ENCODE data around the gene PAOX. TPM values are rescaled to one million over a fixed set of nuclear protein-coding genes. Genes with fewer than 3 reads are reported as not detected.
A peak's percentile ranks its signal among the peaks of the same experiment; 100 is the strongest.

PAOX gene
- total and polyA plus RNA-seq, 9 of the 15 experiments (the other 6 are each of a cell fraction or from before 2014, with no cell fraction given), result 0.80 to 6.4 (median 2.6) TPM

DNA sequence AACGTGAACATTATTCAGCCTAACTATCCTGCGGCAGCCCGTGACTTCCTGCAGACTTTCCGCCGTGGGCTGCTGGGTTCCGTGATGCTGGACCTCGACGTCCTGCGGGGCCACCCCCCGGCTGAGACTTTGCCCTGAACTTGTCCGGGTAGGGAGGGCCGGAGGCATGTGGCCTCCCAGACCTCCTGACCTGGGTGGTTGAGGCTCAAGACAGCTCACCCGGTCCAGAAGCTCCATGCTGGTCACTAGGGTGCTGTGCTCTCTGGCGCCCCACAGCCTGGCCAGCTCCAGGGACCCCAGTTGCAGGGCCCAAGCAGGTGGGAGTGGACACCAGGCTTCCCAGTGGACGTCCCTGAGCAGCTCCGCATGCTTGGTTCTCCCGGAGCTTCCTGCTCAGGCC, 41.0 kb downstream of the PAOX start:
- Histone ChIP-seq H3K9me1 (ENCODE audit: control insufficient read depth, insufficient read depth, low read length) (no peaks in the 10 kb centered on the region), H3K9ac (ENCODE audit: insufficient read depth in 1 of 2, low read depth in 2 of 2, low read length in 2 of 2) (no peak overlapping the region), H3K4me2 (ENCODE audit: insufficient read depth, low read length) (no peak overlapping the region), H3K27ac (ENCODE audit: extremely low read depth, low read depth, low read length) (no peak overlapping the region), H3K9me3 (replicated peaks; ENCODE audit: control insufficient read depth, insufficient read depth, low read depth, low read length) (no peaks in the 10 kb centered on the region), H3K27me3 (ENCODE audit: control insufficient read depth in 2 of 2, insufficient read depth in 2 of 2, low read length in 2 of 2) (no peaks in the 10 kb centered on the region), H2AFZ (ENCODE audit: low read depth, low read length) (no peak overlapping the region), H4K20me1 (replicated peaks; ENCODE audit: control insufficient read depth, insufficient read depth, low read length) (no peaks in the 10 kb centered on the region), H3K4me3 (no peak overlapping the region), H3K36me3 (ENCODE audit: control insufficient read depth, insufficient read depth, low read length) (no peaks in the 10 kb centered on the region), H3K4me1 (replicated peaks in 1 of 2; ENCODE audit: control insufficient read depth in 2 of 2, insufficient read depth in 2 of 2, low read length in 2 of 2) (no peaks in the 10 kb centered on the region), H3K79me2 (ENCODE audit: control insufficient read depth, insufficient read depth, low read length) (no peaks in the 10 kb centered on the region)
- CTCF ChIA-PET (ENCODE audit: low intra/inter-chr PET ratio), result no interaction called here
- intact Hi-C loops (cut with micrococcal nuclease) (no loop called here), in situ Hi-C loops (cut with MboI) (no loop called here)
- no peak for FAIRE-seq
- no peak for ATAC-seq
- no peak for TF ChIP-seq DMBX1 (CRISPR knock-in tag; IDR thresholded peaks at IDR 0.05; ENCODE audit: borderline replicate concordance)
- TF ChIP-seq, protein P1, sequence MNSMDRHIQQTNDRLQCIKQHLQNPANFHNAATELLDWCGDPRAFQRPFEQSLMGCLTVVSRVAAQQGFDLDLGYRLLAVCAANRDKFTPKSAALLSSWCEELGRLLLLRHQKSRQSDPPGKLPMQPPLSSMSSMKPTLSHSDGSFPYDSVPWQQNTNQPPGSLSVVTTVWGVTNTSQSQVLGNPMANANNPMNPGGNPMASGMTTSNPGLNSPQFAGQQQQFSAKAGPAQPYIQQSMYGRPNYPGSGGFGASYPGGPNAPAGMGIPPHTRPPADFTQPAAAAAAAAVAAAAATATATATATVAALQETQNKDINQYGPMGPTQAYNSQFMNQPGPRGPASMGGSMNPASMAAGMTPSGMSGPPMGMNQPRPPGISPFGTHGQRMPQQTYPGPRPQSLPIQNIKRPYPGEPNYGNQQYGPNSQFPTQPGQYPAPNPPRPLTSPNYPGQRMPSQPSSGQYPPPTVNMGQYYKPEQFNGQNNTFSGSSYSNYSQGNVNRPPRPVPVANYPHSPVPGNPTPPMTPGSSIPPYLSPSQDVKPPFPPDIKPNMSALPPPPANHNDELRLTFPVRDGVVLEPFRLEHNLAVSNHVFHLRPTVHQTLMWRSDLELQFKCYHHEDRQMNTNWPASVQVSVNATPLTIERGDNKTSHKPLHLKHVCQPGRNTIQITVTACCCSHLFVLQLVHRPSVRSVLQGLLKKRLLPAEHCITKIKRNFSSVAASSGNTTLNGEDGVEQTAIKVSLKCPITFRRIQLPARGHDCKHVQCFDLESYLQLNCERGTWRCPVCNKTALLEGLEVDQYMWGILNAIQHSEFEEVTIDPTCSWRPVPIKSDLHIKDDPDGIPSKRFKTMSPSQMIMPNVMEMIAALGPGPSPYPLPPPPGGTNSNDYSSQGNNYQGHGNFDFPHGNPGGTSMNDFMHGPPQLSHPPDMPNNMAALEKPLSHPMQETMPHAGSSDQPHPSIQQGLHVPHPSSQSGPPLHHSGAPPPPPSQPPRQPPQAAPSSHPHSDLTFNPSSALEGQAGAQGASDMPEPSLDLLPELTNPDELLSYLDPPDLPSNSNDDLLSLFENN (IDR thresholded peaks at IDR 0.05; ENCODE audit: low read depth in 2 of 2, low read length in 2 of 2), result no peak
- no peak for TF ChIP-seq ZFPM2 (CRISPR knock-in tag; IDR thresholded peaks at IDR 0.05)
- peak; percentile 24; the same call in 1 of the 2 replicates for TF ChIP-seq POLR2G (IDR thresholded peaks at IDR 0.05; ENCODE audit: low read depth, low read length)
- DNase-seq (ENCODE audit: extremely low read depth in 1 of 4, low spot score in 3 of 4), result no peak
- 94% methylated on average over 11 of the region's 17 CpGs for WGBS (ENCODE audit: insufficient coverage, low coverage, missing lambda C conversion rate)
- BruUV-seq (replicated peaks), result no TSS peak
- POLR2A ChIA-PET, result interaction anchor here (1.2 kb wide), 1 partner anchor 18 kb away, joined by 3 read pairs; no protein-coding TSS in a partner anchor

All from K562 (cell line).